ENCODE data around the gene MIDN. TPM values are rescaled to one million over a fixed set of nuclear protein-coding genes. Genes with fewer than 3 reads are reported as not detected.

The MIDN gene
- total RNA-seq, 2 donors from 2014 or later: 80.1 to 124 TPM

DNA sequence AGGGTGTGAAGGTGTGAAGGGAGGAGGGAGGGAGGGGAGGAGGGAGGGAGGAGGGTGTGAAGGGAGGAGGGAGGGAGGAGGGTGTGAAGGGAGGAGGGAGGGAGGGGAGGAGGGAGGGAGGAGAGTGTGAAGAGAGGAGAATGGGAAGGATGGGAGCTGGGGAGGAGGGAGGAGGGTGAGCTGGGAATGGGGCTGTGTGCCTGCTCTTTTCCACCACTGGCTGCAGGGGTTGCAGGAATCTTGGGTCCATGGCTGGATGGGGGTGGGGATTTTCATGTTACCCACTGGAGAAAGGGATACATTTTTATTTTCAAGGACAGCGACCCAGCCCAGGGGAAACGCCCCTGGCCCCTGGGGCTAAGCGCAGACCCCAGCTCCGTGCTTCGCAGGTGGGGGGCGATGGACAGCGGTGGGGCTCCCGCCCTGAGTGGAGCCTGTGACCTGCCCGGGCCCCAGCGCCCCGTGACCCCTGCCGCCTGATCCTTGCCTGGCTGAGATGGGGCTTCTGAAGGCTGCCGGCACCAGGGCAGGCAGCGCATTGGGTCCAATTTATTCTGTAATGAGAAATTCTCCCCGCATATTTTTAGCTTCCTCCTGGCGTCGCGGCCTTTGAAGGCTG, 34.3 kb downstream of the MIDN start:
- Histone ChIP-seq H3K4me3 (no peak overlapping the region), H3K27ac (no peak overlapping the region), H3K27me3 (replicated peaks; ENCODE audit: insufficient read depth) (peaks cover 18% of the 10 kb centered on the region), H3K36me3 (peaks cover 9% of the 10 kb centered on the region), H3K4me1 (ENCODE audit: control insufficient read depth in 1 of 2, low read depth in 2 of 2) (peaks cover 0 to 14% of the 10 kb centered on the region in 2 donors), H3K9me3 (no peaks in the 10 kb centered on the region)
- TF ChIP-seq, protein P1, sequence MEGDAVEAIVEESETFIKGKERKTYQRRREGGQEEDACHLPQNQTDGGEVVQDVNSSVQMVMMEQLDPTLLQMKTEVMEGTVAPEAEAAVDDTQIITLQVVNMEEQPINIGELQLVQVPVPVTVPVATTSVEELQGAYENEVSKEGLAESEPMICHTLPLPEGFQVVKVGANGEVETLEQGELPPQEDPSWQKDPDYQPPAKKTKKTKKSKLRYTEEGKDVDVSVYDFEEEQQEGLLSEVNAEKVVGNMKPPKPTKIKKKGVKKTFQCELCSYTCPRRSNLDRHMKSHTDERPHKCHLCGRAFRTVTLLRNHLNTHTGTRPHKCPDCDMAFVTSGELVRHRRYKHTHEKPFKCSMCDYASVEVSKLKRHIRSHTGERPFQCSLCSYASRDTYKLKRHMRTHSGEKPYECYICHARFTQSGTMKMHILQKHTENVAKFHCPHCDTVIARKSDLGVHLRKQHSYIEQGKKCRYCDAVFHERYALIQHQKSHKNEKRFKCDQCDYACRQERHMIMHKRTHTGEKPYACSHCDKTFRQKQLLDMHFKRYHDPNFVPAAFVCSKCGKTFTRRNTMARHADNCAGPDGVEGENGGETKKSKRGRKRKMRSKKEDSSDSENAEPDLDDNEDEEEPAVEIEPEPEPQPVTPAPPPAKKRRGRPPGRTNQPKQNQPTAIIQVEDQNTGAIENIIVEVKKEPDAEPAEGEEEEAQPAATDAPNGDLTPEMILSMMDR (IDR thresholded peaks at IDR 0.05): no peak
- DNase-seq (ENCODE audit: low spot score) (no peak), ATAC-seq (ENCODE audit: insufficient number of reproducible peaks, low FRiP score, low read depth) (no peak)

DNA sequence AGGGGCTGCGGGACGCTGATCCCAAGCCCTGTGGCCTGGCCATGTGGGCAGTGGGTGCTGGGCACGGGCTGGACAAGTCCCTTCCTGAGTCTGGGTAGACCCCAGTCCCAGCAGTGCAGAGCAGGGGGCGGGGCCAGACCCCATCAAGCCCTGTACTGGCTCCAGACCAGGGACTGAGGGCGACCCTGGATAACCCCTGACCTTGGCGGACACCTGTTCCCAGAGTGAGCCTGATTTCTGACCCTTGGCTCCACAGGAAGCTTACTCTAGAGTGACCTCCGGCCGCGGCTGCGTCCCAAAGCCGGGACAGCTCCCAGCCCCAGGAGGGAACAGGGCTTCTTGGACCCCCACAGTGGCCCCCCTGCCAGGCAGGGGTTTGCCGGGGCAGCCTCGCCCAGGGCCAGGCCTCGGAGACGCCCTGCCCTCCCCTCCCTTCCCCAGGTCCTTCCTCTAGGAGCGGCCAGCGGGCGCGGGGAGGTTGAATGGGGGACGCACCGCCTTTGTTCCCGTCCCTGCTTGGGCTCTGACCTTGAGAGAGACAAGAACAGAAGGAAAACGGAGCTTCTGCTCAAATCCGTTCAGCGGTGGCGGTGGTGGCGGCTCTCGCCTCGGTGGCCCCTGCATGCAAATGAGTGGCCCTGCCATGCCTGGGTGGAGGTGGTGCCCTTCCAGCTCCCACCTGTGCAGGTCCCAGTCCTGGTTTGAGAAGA, 35.0 kb downstream of the MIDN start:
- Histone ChIP-seq H3K27me3 (replicated peaks; ENCODE audit: insufficient read depth) (peaks cover 18% of the 10 kb centered on the region), H3K27ac (no peak overlapping the region), H3K4me1 (ENCODE audit: control insufficient read depth in 1 of 2, low read depth in 2 of 2) (peaks cover 0 to 16% of the 10 kb centered on the region in 2 donors), H3K9me3 (no peaks in the 10 kb centered on the region), H3K4me3 (no peak overlapping the region), H3K36me3 (peaks cover 9% of the 10 kb centered on the region)
- DNase-seq (ENCODE audit: low spot score) (no peak), ATAC-seq (ENCODE audit: insufficient number of reproducible peaks, low FRiP score, low read depth) (no peak)
- TF ChIP-seq, protein P1 (IDR thresholded peaks at IDR 0.05): no peak

DNA sequence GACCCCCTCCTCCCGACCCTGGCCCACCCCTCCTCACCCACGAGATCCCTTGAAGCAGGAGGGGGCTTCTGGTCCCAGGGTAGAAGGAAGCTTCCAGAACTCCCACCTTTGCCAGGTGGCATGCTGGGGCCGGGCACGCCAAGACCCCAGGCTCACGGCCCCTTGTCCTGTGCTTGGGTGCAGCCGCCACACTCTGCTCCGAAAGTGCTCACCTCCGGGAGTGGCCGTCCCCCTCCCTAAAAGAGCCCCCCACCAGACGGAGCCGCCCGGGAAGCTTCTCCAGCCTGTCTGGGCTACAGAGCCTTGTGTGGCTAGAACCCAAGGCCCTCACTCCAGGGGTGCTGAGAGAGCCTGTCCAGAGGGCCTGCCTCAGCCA, 35.5 kb downstream of the MIDN start:
- no peak for ATAC-seq (ENCODE audit: insufficient number of reproducible peaks, low FRiP score, low read depth)
- peaks cover 5% of the 10 kb centered on the region for H3K36me3 ChIP-seq
- H3K9me3 ChIP-seq: no peaks in the 10 kb centered on the region
- no peak overlapping the region for H3K4me3 ChIP-seq
- TF ChIP-seq, protein P1 (IDR thresholded peaks at IDR 0.05): no peak
- DNase-seq (ENCODE audit: low spot score): no peak
- H3K27me3 ChIP-seq (replicated peaks; ENCODE audit: insufficient read depth): peaks cover 18% of the 10 kb centered on the region
- H3K4me1 ChIP-seq (ENCODE audit: control insufficient read depth in 1 of 2, low read depth in 2 of 2): peaks cover 0 to 16% of the 10 kb centered on the region in 2 donors
- no peak overlapping the region for H3K27ac ChIP-seq

DNA sequence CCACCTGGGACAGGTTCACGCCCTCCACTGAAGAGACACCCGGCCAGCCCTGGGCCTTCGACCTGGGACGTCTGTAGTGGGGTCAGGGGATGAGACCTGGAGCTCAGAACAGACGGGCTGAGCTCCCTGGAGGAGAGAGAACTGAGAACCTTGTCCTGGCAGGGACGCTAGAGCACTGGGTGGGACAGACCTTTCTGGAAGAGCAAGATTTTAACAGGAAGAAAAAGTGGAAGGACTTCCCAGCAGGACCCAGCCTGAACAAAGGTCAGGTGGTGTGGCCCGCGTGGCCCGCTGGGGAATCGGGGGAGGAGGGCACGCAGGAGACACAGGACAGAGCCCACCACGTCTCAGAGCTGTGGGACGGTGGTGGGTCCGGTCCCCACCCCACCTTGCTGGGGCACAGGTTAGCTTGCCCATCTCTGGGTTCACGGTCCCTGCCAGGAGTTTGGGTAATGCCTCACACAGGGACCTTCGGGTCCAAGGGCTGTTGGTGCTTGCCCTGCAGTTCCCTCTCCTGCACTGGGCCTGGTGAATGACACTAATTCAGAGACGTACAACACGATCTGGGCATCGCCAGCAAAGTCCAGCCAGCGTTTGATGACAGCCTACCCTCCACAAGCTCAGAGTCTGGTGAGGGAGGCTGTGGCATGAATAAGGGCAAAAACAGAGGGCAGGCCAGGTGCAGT, 36.1 kb downstream of the MIDN start:
- no peaks in the 10 kb centered on the region for H3K36me3 ChIP-seq
- H3K27ac ChIP-seq: no peak overlapping the region
- H3K4me1 ChIP-seq (ENCODE audit: control insufficient read depth in 1 of 2, low read depth in 2 of 2): peaks cover 0 to 16% of the 10 kb centered on the region in 2 donors
- ATAC-seq (ENCODE audit: insufficient number of reproducible peaks, low FRiP score, low read depth) (no peak), DNase-seq (ENCODE audit: low spot score) (no peak)
- no peak overlapping the region for H3K4me3 ChIP-seq
- no peaks in the 10 kb centered on the region for H3K9me3 ChIP-seq
- TF ChIP-seq, protein P1 (IDR thresholded peaks at IDR 0.05): no peak
- H3K27me3 ChIP-seq (replicated peaks; ENCODE audit: insufficient read depth): peaks cover 18% of the 10 kb centered on the region

All from thoracic aorta (tissue), 2 donors.